GM19043 (cell line): ENCODE measurements around the gene RIC3.

Experiments
- ATAC-seq: cut with Tn5 transposase; IDR thresholded peaks from one replicate; pipeline ENCODE4 v1.9.1; 2021; ENCODE audit warnings: low read depth; ENCODE audit not compliant: unreplicated experiment

RIC3 gene

GRCh38 chr11:8106679-8107078, 62.1 kb downstream of the RIC3 start:
- ATAC-seq, result no peak

- ATAC-seq, result no peak
Observed at GRCh38 chr11:8105666-8106065, 63.2 kb downstream of the RIC3 start.

- no peak for ATAC-seq
Observed at GRCh38 chr11:8105133-8105532, 63.7 kb downstream of the RIC3 start.

GRCh38 chr11:8103909-8104308, 64.9 kb downstream of the RIC3 start:
- no peak for ATAC-seq

GRCh38 chr11:8102965-8103364, 65.9 kb downstream of the RIC3 start:
- no peak for ATAC-seq

DNA sequence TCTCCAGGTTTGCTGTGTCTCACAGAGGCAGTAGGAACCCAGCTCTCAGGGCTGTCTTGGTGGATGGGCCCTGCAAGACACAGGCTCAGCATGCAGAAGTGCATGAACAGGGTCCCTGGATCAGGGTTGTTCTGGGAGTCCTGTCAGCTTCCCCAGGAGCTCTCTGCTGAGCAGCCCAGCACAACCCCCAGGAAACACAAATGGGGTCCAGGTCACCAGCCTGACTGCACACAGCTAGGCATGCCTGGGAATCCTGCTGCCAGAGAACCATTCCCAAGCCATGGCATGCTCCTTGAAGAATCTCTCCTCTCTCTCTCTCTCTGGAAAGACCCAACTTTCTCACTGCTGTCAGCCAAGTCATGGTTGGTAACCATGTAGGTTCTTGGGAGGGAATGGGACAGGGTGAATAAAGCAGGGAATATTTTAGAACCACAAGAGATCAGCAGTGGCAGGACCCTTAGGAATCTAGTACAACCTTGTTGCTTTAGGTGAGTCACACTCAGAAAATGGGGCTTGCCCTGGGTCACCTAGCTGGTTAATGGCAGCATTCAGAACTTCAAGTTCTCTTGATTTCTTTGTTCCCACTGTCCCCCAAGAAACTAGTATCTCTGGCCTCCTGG, 66.4 kb downstream of the RIC3 start:
- no peak for ATAC-seq

DNA sequence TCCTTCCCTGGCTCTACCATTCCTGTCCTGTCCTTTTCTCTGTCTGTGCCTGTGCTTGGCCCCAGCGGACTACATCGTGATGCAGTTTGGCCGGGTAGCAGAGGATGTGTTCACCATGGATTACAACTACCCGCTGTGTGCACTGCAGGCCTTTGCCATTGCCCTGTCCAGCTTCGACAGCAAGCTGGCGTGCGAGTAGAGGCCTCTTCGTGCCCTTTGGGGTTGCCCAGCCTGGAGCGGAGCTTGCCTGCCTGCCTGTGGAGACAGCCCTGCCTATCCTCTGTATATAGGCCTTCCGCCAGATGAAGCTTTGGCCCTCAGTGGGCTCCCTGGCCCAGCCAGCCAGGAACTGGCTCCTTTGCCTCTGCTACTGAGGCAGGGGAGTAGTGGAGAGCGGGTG, 67.4 kb downstream of the RIC3 start:
- ATAC-seq, result no peak

DNA sequence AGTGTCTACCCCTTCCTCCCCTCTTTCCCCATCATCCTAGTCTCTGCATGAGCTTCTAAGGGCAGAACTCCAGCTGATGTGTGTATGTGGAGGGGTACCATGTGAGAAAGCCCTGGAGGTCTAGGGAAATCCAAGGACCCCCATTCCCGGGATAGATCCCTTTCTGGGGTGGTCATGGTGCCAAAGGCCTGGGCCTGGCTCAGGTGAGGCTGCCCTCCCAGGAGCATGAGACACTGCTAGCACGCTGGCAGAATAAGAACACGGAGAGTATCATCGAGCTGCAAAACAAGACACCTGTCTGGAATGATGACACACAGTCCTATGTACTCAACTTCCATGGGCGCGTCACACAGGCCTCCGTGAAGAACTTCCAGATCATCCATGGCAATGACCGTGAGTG, 68.2 kb downstream of the RIC3 start:
- ATAC-seq, result no peak

DNA sequence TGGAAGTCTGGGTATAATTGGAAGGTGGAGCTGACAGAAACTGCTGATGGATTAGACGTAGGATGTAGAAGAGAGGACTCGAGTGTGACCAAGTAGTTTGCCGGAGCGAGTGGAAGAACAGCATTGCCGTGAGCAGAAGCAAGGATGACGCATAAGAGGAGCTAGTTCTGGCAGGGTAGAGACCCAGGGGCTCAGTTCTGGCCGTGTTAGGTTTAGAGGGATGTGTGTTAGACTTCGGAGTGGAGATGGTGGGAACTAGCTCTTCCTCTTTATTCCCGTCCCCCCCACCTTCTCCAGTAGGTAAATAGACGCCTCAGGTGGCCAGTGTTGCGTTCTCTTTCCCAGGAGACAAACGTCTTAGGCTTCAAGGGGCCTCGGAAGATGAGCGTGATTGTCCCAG, 68.7 kb downstream of the RIC3 start:
- no peak for ATAC-seq

- peak; percentile 58 for ATAC-seq
Observed at GRCh38 chr11:8099291-8099899, 69.4 kb downstream of the RIC3 start.

GRCh38 chr11:8098879-8099278, 69.9 kb downstream of the RIC3 start:
- no peak for ATAC-seq

GRCh38 chr11:8098361-8098760, 70.5 kb downstream of the RIC3 start:
- ATAC-seq, result no peak

DNA sequence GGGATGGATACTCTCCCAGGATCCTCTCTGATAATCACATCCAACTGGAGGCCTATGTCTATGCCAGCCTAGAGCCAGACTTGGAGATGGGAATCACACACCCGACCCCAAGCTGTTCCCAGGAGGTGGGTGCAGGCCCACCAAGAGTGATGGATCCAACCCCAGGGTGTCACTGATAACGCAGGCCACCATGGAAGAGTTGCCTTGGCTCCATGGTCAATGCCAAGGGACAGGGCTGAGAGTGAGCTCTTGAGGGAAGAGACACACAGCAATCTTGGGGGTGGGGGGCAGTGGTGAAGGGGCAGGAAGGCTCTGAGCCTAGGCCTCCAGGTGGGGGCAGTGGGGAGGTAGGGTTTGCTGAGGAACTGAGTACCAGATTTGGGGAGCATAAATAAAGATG, 70.9 kb downstream of the RIC3 start:
- ATAC-seq, result no peak

DNA sequence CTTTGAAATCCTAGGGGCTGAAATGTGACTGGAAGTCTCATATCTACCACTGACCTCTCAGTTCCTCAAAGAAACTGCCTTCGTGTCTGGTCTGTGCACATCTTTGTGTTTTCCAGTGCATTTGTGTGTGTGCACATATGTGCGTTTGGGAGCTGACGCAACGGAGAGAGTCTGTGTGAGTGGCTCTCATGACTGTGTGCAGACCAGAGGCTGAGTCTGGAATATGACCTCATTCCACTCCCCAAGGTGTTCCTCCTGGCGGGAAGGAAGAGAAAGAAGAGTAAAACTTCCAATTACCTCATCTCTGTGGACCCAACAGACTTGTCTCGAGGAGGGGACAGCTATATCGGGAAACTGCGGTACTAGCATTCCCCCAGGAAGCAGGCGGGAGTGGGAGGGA, 71.4 kb downstream of the RIC3 start:
- no peak for ATAC-seq

DNA sequence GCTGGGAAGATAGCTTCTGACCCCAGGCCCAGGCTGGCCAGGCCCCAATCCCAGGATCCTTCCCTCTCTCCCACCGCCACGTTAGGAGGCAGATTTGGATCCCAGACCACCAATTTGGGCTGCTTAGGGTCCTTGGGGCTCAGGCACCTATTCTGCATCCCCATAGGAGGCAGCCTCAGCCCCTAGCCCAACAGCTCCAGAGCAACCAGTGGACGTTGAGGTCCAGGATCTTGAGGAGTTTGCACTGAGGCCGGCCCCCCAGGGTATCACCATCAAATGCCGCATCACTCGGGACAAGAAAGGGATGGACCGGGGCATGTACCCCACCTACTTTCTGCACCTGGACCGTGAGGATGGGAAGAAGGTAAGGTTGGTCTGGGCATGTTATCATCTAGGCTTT, 71.8 kb downstream of the RIC3 start:
- no peak for ATAC-seq

- no peak for ATAC-seq
Observed at GRCh38 chr11:8096575-8096974, 72.2 kb downstream of the RIC3 start.

- ATAC-seq, result no peak
Observed at GRCh38 chr11:8095806-8096522, 72.9 kb downstream of the RIC3 start.

DNA sequence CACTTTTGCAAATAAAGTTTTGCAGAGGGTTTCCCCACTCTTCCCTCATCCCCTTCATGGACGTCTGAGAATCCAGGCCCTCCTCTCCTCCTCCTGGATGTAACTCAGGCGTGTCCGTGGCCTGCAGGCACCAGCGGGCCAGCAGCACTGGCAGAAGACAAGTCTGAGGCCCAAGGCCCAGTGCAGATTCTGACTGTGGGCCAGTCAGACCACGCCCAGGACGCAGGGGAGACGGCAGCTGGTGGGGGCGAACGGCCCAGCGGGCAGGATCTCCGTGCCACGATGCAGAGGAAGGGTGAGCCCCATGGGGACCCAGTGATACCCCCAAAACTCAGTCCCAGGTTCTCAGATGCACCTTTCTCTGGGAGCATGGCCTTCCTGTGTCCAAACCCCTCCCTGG, 73.5 kb downstream of the RIC3 start:
- no peak for ATAC-seq

DNA sequence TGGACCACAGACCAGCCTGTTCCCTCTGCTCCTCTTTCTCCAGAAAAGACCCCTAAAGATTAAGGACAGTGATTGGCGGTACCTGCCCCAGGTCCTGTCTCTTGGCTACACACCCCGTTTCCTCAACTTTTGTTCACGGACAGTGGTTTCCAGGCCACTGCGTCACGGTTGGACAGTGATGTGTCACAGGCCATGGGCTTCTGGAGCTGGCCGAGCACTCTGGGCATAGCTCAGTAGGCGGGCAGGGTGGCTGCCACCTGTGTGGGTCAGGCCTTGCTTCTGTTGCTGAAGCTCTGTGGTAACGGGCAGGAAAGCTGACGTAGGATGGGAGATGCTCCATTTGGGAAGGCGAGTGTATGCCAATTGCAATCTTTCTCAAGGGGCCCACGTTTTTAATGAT, 74.2 kb downstream of the RIC3 start:
- ATAC-seq, result no peak

DNA sequence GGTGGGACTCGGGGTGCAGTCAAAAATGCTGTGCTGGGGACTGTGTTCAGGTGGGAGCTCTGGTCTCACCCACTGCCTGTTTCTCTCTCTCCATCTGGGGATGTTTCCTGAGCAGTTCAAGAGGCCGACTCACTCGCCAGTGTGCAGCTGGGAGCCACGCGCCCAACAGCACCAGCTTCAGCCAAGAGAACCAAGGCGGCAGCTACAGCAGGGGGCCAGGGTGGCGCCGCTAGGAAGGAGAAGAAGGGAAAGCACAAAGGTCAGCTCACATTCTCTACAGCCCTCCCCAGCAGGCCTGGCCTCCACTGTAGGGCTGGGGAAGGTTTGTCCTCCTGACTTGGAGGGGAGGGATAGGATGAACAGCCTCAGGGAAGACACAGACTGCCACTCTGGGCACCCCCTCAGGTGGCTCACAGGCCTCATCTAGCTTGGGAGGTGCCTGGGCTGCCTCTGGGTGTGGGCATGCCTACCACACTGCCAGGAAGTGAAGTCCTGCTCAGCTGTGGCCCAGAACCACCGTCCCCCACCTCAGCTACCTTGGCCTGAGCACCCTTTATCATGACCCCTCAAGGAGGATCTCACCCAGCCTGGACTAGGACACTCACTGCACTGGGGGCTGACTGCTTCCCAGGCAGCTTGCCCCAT, 74.8 kb downstream of the RIC3 start:
- ATAC-seq, result no peak

DNA sequence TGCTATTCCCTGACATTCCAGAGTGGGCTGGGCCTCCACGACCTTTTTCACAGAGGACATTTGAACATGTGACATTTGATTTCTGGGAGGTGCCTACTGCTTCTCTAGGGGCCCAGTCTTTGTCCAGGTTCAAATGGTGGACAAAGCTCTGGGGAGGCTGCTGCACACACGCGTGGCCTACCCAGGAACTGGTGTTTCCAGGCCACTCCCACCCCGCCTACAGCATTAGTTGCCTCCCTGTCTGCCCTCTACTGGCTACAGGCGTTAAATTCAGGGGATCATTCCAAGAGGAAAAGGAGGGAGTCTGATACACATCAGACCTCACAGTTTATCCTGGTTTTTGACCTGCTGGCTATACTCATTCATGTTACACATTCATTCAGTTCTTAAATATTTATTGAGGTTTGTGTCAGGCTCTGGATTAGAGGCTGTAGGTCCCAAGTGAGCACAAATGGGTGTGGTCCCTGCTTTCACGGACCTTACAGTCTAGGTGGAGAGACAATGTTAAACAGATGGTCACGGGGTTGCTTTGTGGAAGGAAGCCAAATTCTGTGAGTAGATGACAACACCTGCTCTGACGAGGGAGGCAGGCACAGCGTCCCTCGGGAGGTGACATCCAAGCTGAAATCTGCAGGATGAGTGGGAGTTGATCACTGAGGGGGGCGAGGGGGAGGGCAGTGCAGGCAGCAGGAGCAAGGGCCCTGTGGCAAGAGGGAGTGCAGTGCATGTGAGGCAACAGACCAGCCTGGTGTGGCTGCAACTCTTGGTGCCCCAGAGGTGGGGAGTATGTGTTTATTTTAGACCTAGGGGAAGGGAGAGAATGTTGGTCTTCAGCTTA, 76.0 kb downstream of the RIC3 start:
- peak; percentile 69 for ATAC-seq
